ENCODE measurements around the gene SHISAL2B.
"Not testable (repeated sequence)": the region's sequence is repeated elsewhere in the genome, so short reads cannot be mapped to it uniquely, and the experiment has no call there.

SHISAL2B gene

GRCh38 chr5:64696414-64696813, 6.1 kb downstream of the SHISAL2B start:
- H3K4me1 ChIP-seq (ENCODE audit: control insufficient read depth in 1 of 2, insufficient read depth in 2 of 2, low read length in 2 of 2); H3K36me3 ChIP-seq (ENCODE audit: control insufficient read depth in 1 of 2, insufficient read depth in 2 of 2, low read length in 2 of 2); H3K27ac ChIP-seq (ENCODE audit: low read length); H3K9me3 ChIP-seq (ENCODE audit: control insufficient read depth in 1 of 2, low read length in 2 of 2); H3K27me3 ChIP-seq (ENCODE audit: low read depth, low read length); H3K4me3 ChIP-seq (ENCODE audit: low read depth in 1 of 2, low read length in 2 of 2): not testable (repeated sequence)

GRCh38 chr5:64700765-64701164, 10.5 kb downstream of the SHISAL2B start:
- H3K4me1 ChIP-seq (ENCODE audit: control insufficient read depth in 1 of 2, insufficient read depth in 2 of 2, low read length in 2 of 2), result no peaks in the 10 kb centered on the region
- H3K27me3 ChIP-seq (ENCODE audit: low read depth, low read length), result no peaks in the 10 kb centered on the region
- H3K4me3 ChIP-seq (ENCODE audit: low read depth in 1 of 2, low read length in 2 of 2), result no peak overlapping the region
- no peaks in the 10 kb centered on the region for H3K36me3 ChIP-seq (ENCODE audit: control insufficient read depth in 1 of 2, insufficient read depth in 2 of 2, low read length in 2 of 2)
- H3K27ac ChIP-seq (ENCODE audit: low read length), result no peak overlapping the region
- no peaks in the 10 kb centered on the region for H3K9me3 ChIP-seq (ENCODE audit: control insufficient read depth in 1 of 2, low read length in 2 of 2)

DNA sequence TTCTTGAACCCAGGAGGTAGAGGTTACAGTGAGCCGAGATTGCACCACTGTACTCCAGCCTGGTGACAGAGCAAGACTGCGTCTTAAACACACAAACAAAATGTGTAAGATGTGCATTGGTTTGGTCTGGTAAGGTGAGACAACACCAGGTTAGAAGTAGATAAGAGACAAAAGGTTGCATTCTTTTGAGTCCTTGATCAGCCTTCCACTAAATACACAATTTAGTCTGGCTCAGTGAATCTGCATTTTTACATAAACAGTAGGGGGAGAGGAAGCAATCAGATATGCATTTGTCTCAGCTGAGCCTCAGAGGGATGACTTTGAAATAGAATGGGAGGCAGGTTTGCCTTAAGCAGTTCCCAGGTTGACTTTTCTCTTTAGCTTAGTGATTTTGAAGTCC, 15.8 kb downstream of the SHISAL2B start:
- not testable (repeated sequence) for H3K9me3 ChIP-seq (ENCODE audit: control insufficient read depth in 1 of 2, low read length in 2 of 2); H3K27ac ChIP-seq (ENCODE audit: low read length); H3K4me3 ChIP-seq (ENCODE audit: low read depth in 1 of 2, low read length in 2 of 2); H3K4me1 ChIP-seq (ENCODE audit: control insufficient read depth in 1 of 2, insufficient read depth in 2 of 2, low read length in 2 of 2); H3K36me3 ChIP-seq (ENCODE audit: control insufficient read depth in 1 of 2, insufficient read depth in 2 of 2, low read length in 2 of 2); H3K27me3 ChIP-seq (ENCODE audit: low read depth, low read length)

DNA sequence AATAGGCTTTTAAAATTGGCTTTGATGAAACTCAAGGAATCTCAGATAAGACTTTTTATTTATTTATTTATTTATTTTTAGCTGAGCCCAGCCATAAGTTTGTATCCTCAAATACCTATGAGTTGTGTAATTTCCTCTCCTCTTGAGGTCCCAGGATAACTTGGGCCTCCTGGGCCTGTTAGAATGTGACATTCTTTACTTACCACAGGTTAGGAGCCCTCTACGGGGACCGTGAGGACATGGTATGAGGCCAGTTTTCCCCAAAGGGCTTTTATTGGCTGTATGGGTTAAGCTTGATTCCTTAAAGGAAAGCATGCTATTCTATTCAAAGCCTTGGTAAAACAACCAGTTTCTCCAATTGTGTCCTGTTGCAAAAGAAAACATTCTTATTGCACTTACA, 16.9 kb downstream of the SHISAL2B start:
- H3K27me3 ChIP-seq (ENCODE audit: low read depth, low read length), result no peaks in the 10 kb centered on the region
- H3K27ac ChIP-seq (ENCODE audit: low read length), result no peak overlapping the region
- H3K4me1 ChIP-seq (ENCODE audit: control insufficient read depth in 1 of 2, insufficient read depth in 2 of 2, low read length in 2 of 2), result no peaks in the 10 kb centered on the region
- no peak overlapping the region for H3K4me3 ChIP-seq (ENCODE audit: low read depth in 1 of 2, low read length in 2 of 2)
- H3K36me3 ChIP-seq (ENCODE audit: control insufficient read depth in 1 of 2, insufficient read depth in 2 of 2, low read length in 2 of 2), result no peaks in the 10 kb centered on the region
- H3K9me3 ChIP-seq (ENCODE audit: control insufficient read depth in 1 of 2, low read length in 2 of 2), result no peaks in the 10 kb centered on the region

DNA sequence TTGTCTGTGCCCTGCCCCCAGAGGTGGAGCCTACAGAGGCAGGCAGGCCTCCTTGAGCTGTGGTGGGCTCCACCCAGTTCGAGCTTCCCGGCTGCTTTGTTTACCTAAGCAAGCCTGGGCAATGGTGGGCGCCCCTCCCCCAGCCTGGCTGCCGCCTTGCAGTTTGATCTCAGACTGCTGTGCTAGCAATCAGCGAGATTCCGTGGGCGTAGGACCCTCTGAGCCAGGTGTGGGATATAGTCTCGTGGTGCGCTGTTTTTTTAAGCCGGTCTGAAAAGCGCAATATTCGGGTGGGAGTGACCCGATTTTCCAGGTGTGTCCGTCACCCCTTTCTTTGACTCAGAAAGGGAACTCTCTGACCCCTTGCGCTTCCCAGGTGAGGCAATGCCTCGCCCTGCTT, 24.2 kb downstream of the SHISAL2B start:
- not testable (repeated sequence) for H3K27me3 ChIP-seq (ENCODE audit: low read depth, low read length); H3K36me3 ChIP-seq (ENCODE audit: control insufficient read depth in 1 of 2, insufficient read depth in 2 of 2, low read length in 2 of 2); H3K4me3 ChIP-seq (ENCODE audit: low read depth in 1 of 2, low read length in 2 of 2); H3K4me1 ChIP-seq (ENCODE audit: control insufficient read depth in 1 of 2, insufficient read depth in 2 of 2, low read length in 2 of 2); H3K27ac ChIP-seq (ENCODE audit: low read length); H3K9me3 ChIP-seq (ENCODE audit: control insufficient read depth in 1 of 2, low read length in 2 of 2)

DNA sequence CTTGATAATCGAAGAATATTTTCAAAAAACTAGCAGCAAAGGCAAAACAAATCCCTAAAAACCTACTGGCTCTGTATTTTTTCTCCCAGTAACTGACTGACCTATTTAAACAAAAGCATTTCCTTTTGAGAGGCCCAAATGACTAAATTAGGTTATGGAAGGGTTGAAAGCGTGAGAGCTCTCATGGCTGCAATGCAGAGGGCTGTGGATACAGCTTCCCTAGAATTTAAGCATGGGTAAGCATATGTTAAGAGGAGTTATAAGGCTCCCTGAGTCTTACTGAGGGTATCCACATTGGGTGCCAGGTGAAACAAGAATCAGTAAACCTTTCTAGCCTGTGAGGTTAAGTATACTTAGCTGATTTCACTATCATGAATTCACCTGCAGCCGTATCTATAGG, 32.3 kb downstream of the SHISAL2B start:
- Histone ChIP-seq H3K4me1 (ENCODE audit: control insufficient read depth in 1 of 2, insufficient read depth in 2 of 2, low read length in 2 of 2) (no peaks in the 10 kb centered on the region), H3K27me3 (ENCODE audit: low read depth, low read length) (no peaks in the 10 kb centered on the region), H3K27ac (ENCODE audit: low read length) (no peak overlapping the region), H3K4me3 (ENCODE audit: low read depth in 1 of 2, low read length in 2 of 2) (no peak overlapping the region), H3K9me3 (ENCODE audit: control insufficient read depth in 1 of 2, low read length in 2 of 2) (no peaks in the 10 kb centered on the region), H3K36me3 (ENCODE audit: control insufficient read depth in 1 of 2, insufficient read depth in 2 of 2, low read length in 2 of 2) (peaks cover 19 to 21% of the 10 kb centered on the region in 2 donors)

DNA sequence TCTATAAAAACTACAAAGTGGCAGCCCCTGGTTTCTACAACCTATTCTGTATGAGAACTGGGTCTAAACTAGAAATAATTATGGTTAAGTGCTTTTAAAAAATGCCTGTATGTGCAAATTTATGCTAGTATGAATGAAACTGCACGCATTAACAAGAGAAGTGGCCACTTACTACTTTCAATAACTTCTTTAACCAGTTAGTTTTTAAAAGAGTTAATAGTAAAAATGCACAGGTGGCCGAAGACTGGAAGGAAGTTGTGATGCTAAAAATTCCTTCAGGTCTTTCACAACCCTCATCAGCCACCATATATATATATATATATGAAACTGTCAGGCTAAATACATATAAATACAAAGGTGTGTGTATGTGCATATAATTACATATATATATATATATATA, 36.8 kb downstream of the SHISAL2B start:
- Histone ChIP-seq H3K36me3 (ENCODE audit: control insufficient read depth in 1 of 2, insufficient read depth in 2 of 2, low read length in 2 of 2) (peaks cover 10 to 19% of the 10 kb centered on the region in 2 donors), H3K27ac (ENCODE audit: low read length) (no peak overlapping the region), H3K27me3 (ENCODE audit: low read depth, low read length) (no peaks in the 10 kb centered on the region), H3K9me3 (ENCODE audit: control insufficient read depth in 1 of 2, low read length in 2 of 2) (no peaks in the 10 kb centered on the region), H3K4me1 (ENCODE audit: control insufficient read depth in 1 of 2, insufficient read depth in 2 of 2, low read length in 2 of 2) (no peaks in the 10 kb centered on the region), H3K4me3 (ENCODE audit: low read depth in 1 of 2, low read length in 2 of 2) (no peak overlapping the region)

DNA sequence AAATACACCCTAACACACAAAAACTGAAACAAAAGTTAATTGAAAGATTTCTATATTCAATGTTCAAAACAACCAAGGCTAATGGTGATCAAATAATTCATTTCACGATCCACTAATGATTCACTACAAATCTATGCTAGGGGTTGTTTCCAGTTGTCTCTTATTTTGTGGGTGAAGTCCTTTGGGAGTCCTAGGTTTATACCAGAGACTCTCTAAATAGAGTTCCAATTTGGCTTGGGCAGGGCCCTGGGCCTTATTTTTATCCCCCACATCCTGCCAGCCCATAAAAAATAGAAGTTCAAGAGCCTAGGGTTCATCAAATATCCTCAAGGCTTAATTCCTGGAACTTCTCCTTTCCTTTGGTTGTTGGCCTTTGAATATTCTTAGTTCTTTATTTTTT, 52.1 kb downstream of the SHISAL2B start:
- Histone ChIP-seq H3K4me1 (ENCODE audit: control insufficient read depth in 1 of 2, insufficient read depth in 2 of 2, low read length in 2 of 2) (no peaks in the 10 kb centered on the region), H3K9me3 (ENCODE audit: control insufficient read depth in 1 of 2, low read length in 2 of 2) (no peaks in the 10 kb centered on the region), H3K27me3 (ENCODE audit: low read depth, low read length) (no peaks in the 10 kb centered on the region), H3K4me3 (ENCODE audit: low read depth in 1 of 2, low read length in 2 of 2) (no peak overlapping the region), H3K27ac (ENCODE audit: low read length) (no peak overlapping the region), H3K36me3 (ENCODE audit: control insufficient read depth in 1 of 2, insufficient read depth in 2 of 2, low read length in 2 of 2) (peaks cover 14 to 18% of the 10 kb centered on the region in 2 donors)

- H3K4me3 ChIP-seq (ENCODE audit: low read depth in 1 of 2, low read length in 2 of 2), result no peak overlapping the region
- no peaks in the 10 kb centered on the region for H3K4me1 ChIP-seq (ENCODE audit: control insufficient read depth in 1 of 2, insufficient read depth in 2 of 2, low read length in 2 of 2)
- H3K27ac ChIP-seq (ENCODE audit: low read length), result no peak overlapping the region
- H3K9me3 ChIP-seq (ENCODE audit: control insufficient read depth in 1 of 2, low read length in 2 of 2), result no peaks in the 10 kb centered on the region
- peaks cover 14 to 18% of the 10 kb centered on the region in 2 donors for H3K36me3 ChIP-seq (ENCODE audit: control insufficient read depth in 1 of 2, insufficient read depth in 2 of 2, low read length in 2 of 2)
- no peaks in the 10 kb centered on the region for H3K27me3 ChIP-seq (ENCODE audit: low read depth, low read length)
These were observed 52.5 kb downstream of the SHISAL2B start for GRCh38 chr5:64742821-64743220.

- Histone ChIP-seq H3K4me3 (ENCODE audit: low read depth in 1 of 2, low read length in 2 of 2) (no peak overlapping the region), H3K4me1 (ENCODE audit: control insufficient read depth in 1 of 2, insufficient read depth in 2 of 2, low read length in 2 of 2) (no peaks in the 10 kb centered on the region), H3K36me3 (ENCODE audit: control insufficient read depth in 1 of 2, insufficient read depth in 2 of 2, low read length in 2 of 2) (peaks cover 6 to 7% of the 10 kb centered on the region in 2 donors), H3K27ac (ENCODE audit: low read length) (no peak overlapping the region), H3K9me3 (ENCODE audit: control insufficient read depth in 1 of 2, low read length in 2 of 2) (no peaks in the 10 kb centered on the region), H3K27me3 (ENCODE audit: low read depth, low read length) (no peaks in the 10 kb centered on the region)
These were observed 54.6 kb downstream of the SHISAL2B start for GRCh38 chr5:64744914-64745313.

- no peak overlapping the region for H3K27ac ChIP-seq (ENCODE audit: low read length)
- H3K27me3 ChIP-seq (ENCODE audit: low read depth, low read length), result no peaks in the 10 kb centered on the region
- H3K9me3 ChIP-seq (ENCODE audit: control insufficient read depth in 1 of 2, low read length in 2 of 2), result no peaks in the 10 kb centered on the region
- H3K4me3 ChIP-seq (ENCODE audit: low read depth in 1 of 2, low read length in 2 of 2), result no peak overlapping the region
- H3K36me3 ChIP-seq (ENCODE audit: control insufficient read depth in 1 of 2, insufficient read depth in 2 of 2, low read length in 2 of 2), result peaks cover 2 to 6% of the 10 kb centered on the region in 2 donors
- no peaks in the 10 kb centered on the region for H3K4me1 ChIP-seq (ENCODE audit: control insufficient read depth in 1 of 2, insufficient read depth in 2 of 2, low read length in 2 of 2)
These were observed 56.1 kb downstream of the SHISAL2B start for GRCh38 chr5:64746446-64746845.

DNA sequence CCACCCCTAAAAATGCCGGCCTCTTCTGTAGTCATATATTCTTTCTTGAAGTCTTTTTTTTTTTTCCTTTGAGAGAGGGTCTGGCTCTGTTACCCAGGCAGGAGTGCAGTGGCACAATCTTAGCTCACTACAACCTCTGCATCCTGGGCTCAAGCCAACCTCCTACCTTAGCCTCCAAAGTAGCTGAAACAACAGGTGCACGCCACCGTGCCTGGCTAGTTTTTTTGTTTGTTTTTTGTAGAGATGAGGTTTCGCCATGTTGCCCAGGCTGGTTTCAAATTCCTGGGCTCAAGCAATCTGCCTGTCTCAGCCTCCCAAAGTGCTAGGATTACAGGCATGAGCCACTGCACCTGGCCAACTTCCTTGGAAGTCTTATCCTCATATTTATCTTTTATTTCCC, 59.1 kb downstream of the SHISAL2B start:
- H3K36me3 ChIP-seq (ENCODE audit: control insufficient read depth in 1 of 2, insufficient read depth in 2 of 2, low read length in 2 of 2), result peaks cover 4 to 11% of the 10 kb centered on the region in 2 donors
- H3K9me3 ChIP-seq (ENCODE audit: control insufficient read depth in 1 of 2, low read length in 2 of 2), result no peaks in the 10 kb centered on the region
- H3K27me3 ChIP-seq (ENCODE audit: low read depth, low read length), result no peaks in the 10 kb centered on the region
- no peaks in the 10 kb centered on the region for H3K4me1 ChIP-seq (ENCODE audit: control insufficient read depth in 1 of 2, insufficient read depth in 2 of 2, low read length in 2 of 2)
- H3K4me3 ChIP-seq (ENCODE audit: low read depth in 1 of 2, low read length in 2 of 2), result no peak overlapping the region
- no peak overlapping the region for H3K27ac ChIP-seq (ENCODE audit: low read length)
